Left hindlimb (tissue), 1 donor: ENCODE measurements around the gene MORN5.

Experiments
- DNase-seq: peaks from one replicate; pipeline ENCODE4 v3.0.0-alpha.2; 2018

The MORN5 gene

GRCh38 chr9:122125509-122126330, 34.0 kb upstream of the MORN5 start:
- no peak for DNase-seq

- no peak for DNase-seq
Observed at GRCh38 chr9:122126331-122127261, 33.1 kb upstream of the MORN5 start.

- DNase-seq, result no peak
Observed at GRCh38 chr9:122127396-122127798, 32.3 kb upstream of the MORN5 start.

GRCh38 chr9:122128007-122128968, 31.4 kb upstream of the MORN5 start:
- DNase-seq, result no peak

GRCh38 chr9:122128969-122129343, 30.8 kb upstream of the MORN5 start:
- no peak for DNase-seq

- no peak for DNase-seq
Observed at GRCh38 chr9:122129969-122130368, 29.7 kb upstream of the MORN5 start.

GRCh38 chr9:122130837-122131236, 28.9 kb upstream of the MORN5 start:
- DNase-seq, result no peak

GRCh38 chr9:122131401-122132001, 28.2 kb upstream of the MORN5 start:
- peak; percentile 66 for DNase-seq

- DNase-seq, result no peak
Observed at GRCh38 chr9:122132539-122132938, 27.2 kb upstream of the MORN5 start.

GRCh38 chr9:122133263-122133983, 26.3 kb upstream of the MORN5 start:
- no peak for DNase-seq

- no peak for DNase-seq
Observed at GRCh38 chr9:122133984-122134535, 25.6 kb upstream of the MORN5 start.

- no peak for DNase-seq
Observed at GRCh38 chr9:122134822-122135528, 24.7 kb upstream of the MORN5 start.

GRCh38 chr9:122135529-122135859, 24.2 kb upstream of the MORN5 start:
- DNase-seq, result no peak

- DNase-seq, result no peak
Observed at GRCh38 chr9:122138560-122139268, 21.0 kb upstream of the MORN5 start.

GRCh38 chr9:122140368-122141193, 19.1 kb upstream of the MORN5 start:
- no peak for DNase-seq

- no peak for DNase-seq
Observed at GRCh38 chr9:122141671-122142070, 18.0 kb upstream of the MORN5 start.

GRCh38 chr9:122143296-122143695, 16.4 kb upstream of the MORN5 start:
- no peak for DNase-seq

- no peak for DNase-seq
Observed at GRCh38 chr9:122143876-122144405, 15.8 kb upstream of the MORN5 start.
